Measurements from ENCODE around the gene AGFG1.

DNA sequence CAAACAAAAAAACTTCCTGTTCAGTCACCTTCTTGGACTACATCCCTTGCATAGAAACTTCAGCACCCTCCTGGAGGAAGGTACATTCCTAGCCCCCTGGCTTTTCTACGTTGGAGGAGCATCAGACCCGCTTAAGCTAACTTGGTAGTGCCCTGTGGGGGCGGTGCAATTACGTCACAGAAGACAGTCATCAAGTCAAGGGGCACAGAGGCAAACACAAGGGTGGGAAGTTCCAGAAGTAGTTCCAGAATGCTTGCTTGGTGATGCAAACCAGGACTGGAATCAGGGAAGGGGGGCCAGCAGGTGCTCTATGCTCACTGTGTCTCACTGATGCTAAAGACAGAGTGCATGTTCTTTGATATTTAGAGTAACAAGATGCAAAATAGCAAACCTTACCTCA, 15.2 kb upstream of the AGFG1 start:
- TF ChIP-seq, protein P1, sequence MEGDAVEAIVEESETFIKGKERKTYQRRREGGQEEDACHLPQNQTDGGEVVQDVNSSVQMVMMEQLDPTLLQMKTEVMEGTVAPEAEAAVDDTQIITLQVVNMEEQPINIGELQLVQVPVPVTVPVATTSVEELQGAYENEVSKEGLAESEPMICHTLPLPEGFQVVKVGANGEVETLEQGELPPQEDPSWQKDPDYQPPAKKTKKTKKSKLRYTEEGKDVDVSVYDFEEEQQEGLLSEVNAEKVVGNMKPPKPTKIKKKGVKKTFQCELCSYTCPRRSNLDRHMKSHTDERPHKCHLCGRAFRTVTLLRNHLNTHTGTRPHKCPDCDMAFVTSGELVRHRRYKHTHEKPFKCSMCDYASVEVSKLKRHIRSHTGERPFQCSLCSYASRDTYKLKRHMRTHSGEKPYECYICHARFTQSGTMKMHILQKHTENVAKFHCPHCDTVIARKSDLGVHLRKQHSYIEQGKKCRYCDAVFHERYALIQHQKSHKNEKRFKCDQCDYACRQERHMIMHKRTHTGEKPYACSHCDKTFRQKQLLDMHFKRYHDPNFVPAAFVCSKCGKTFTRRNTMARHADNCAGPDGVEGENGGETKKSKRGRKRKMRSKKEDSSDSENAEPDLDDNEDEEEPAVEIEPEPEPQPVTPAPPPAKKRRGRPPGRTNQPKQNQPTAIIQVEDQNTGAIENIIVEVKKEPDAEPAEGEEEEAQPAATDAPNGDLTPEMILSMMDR (conservative IDR thresholded peaks at IDR 0.05; ENCODE audit: low read depth, low read length), result no peak
- TF ChIP-seq EZH2 (IDR thresholded peaks at IDR 0.05; ENCODE audit: borderline replicate concordance, low read depth, low read length, poor library complexity, severe bottlenecking), result no peak

Data from A673 (cell line).